Urinary bladder (tissue), 4 donors: ENCODE data around the gene NPBWR2. TPM values are rescaled to one million over a fixed set of nuclear protein-coding genes. Genes with fewer than 3 reads are reported as not detected.
A peak's percentile ranks its signal among the peaks of the same experiment; 100 is the strongest.

Experiments
- DNase-seq: peaks from one replicate; pipeline ENCODE4 v3.0.0-alpha.2; 2015; ENCODE audit errors: extremely low spot score
- H3K27ac ChIP-seq: one replicate; pipeline ENCODE4 v1.5.1; 2013; ENCODE audit warnings: low read depth, mild to moderate bottlenecking, moderate library complexity
- H3K36me3 ChIP-seq: one replicate; pipeline ENCODE4 v1.6.1; 2013; ENCODE audit warnings: mild to moderate bottlenecking, moderate library complexity; ENCODE audit not compliant: insufficient read depth
- H3K4me1 ChIP-seq: one replicate; pipeline ENCODE4 v1.6.1; 2013; ENCODE audit warnings: mild to moderate bottlenecking, moderate library complexity; ENCODE audit not compliant: insufficient read depth
- H3K4me3 ChIP-seq: one replicate; pipeline ENCODE4 v1.5.1; 2013; ENCODE audit warnings: low read depth, low read length
- WGBS: extraction: QIAGEN DNeasy Blood & Tissue Kit; methylation state at CpG from one replicate; pipeline ENCODE4 v1.1.7; 2013; 5-methylcytosine and 5-hydroxymethylcytosine counted together
- polyA plus RNA-seq: library from polyadenylated mRNA; stranded (reverse); fragments of 200-250 nt; gene quantifications from one replicate; pipeline ENCODE4 v1.2.3, GENCODE V29; 2013
- total RNA-seq: library from RNA; depleted of rRNA; stranded (reverse); fragments of >200 nt; gene quantifications from one replicate; pipeline ENCODE4 v1.2.3, GENCODE V29; 2014
- donor health status: healthy with polysubstance abuse.
- donor health status: healthy.

The NPBWR2 gene
- total and polyA plus RNA-seq, 2 donors: not detected

- 61% methylated on average over 19 of the region's 19 CpGs for WGBS
- no peak overlapping the region for H3K4me3 ChIP-seq
- no peak overlapping the region for H3K27ac ChIP-seq
- no peaks in the 10 kb centered on the region for H3K4me1 ChIP-seq
- no peak for DNase-seq
- no peaks in the 10 kb centered on the region for H3K36me3 ChIP-seq
These were observed 532 bp upstream of the NPBWR2 start for GRCh38 chr20:64107736-64108457.

DNA sequence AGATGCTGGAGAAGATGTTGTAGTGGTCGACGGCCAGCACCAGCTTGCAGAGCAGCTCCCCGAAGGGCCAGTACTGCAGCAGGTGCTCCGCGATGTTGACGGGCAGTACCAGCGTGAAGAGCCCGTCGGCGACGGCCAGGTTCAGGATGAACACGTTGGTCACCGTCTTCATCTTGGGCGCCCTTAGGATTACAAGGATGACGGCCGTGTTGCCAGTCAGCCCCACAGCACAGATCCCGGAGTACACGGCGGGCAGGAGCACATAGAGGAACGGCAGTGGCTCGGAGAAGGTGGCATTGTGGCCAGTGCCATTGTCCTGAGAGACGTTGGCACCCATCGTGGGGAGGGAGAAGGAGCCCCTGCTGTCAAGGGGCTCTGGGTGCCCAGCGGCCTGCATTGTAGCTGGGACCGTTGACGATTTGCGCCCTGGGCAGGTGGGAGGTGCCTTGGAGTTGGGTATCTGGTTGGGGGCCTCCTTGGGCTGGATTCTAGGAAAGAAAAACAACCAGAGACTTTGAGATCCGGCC lies 867 bp downstream of the NPBWR2 start:
- H3K36me3 ChIP-seq: no peaks in the 10 kb centered on the region
- DNase-seq: no peak
- no peak overlapping the region for H3K27ac ChIP-seq
- H3K4me1 ChIP-seq: no peaks in the 10 kb centered on the region
- WGBS: 89% methylated on average over 28 of the region's 28 CpGs
- no peak overlapping the region for H3K4me3 ChIP-seq

DNA sequence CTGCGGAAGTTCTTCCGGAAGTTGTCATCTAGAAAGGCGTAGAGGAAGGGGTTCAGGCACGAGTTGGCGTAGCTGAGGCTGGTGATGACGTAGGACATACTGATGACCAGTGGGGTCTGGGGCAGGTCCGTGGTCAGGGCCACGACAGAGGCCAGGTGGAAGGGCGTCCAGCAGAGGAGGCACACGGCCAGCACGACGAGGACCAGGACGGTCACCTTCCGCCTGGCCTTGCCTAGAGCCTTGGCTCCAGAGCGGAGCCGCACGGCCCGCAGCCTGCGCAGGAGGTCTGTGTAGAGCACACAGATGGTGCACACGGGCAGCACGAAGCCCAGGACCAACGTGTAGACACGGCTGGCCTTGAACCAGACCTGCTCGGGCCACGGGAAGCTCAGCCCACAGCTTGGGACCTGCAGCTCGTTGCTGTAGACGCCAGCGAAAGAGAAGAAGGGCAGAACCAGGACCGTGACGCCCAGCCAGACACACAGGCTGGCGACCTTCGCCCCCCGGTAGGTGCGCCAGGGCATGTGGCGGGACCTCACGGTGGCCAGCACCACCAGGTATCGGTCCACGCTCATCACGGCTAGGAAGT lies 1.4 kb downstream of the NPBWR2 start:
- 92% methylated on average over 39 of the region's 39 CpGs for WGBS
- H3K36me3 ChIP-seq: no peaks in the 10 kb centered on the region
- H3K4me3 ChIP-seq: no peak overlapping the region
- DNase-seq: no peak
- no peaks in the 10 kb centered on the region for H3K4me1 ChIP-seq
- no peak overlapping the region for H3K27ac ChIP-seq

GRCh38 chr20:64104667-64105451 lies 2.5 kb downstream of the NPBWR2 start:
- no peaks in the 10 kb centered on the region for H3K36me3 ChIP-seq
- H3K27ac ChIP-seq: no peak overlapping the region
- 84% methylated on average over 25 of the region's 25 CpGs for WGBS
- no peak overlapping the region for H3K4me3 ChIP-seq
- DNase-seq: no peak
- no peaks in the 10 kb centered on the region for H3K4me1 ChIP-seq

DNA sequence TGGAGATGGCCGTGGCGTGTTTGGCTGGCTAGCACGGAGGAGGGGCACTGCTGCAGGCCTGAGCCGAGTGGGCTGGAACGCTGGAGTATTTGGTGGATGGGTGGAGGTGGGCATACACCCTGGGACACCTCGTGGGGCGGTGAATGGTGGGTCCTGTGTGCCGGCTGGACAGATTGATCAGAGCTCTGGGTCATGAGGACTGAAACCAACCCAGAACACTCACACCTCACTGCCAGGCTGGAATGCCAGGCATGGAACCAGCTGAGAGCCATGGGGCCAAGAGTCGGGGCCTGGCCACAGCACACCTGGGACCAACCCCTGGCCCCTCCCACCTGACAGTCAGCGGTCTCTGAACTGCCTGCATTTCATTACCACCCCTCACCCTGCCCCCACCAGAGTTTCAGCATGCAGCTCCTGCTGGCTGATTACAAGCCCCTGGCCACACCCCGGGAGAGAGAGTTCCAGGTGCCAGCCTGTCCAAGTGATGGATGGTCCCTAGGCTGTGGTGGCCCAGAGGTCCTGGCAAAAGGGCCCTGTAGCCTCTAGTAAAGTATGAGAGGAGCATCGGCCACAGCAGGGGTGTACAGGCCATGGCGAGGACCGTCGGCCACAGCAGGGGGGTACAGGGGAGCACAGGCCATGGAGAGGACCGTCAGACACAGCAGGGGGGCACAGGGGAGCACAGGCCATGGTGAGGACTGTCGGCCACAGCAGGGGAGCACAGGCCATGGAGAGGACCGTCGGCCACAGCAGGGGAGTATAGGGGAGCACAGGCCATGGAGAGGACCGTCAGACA lies 3.3 kb downstream of the NPBWR2 start:
- Histone ChIP-seq H3K4me1 (no peaks in the 10 kb centered on the region), H3K27ac (no peak overlapping the region), H3K4me3 (no peak overlapping the region), H3K36me3 (no peaks in the 10 kb centered on the region)
- no peak for DNase-seq
- 63% methylated on average over 20 of the region's 20 CpGs for WGBS

GRCh38 chr20:64102647-64103354 lies 4.6 kb downstream of the NPBWR2 start:
- 21% methylated on average over 30 of the region's 30 CpGs for WGBS
- Histone ChIP-seq H3K4me3 (no peak overlapping the region), H3K36me3 (no peaks in the 10 kb centered on the region), H3K27ac (no peak overlapping the region), H3K4me1 (no peaks in the 10 kb centered on the region)
- DNase-seq: no peak

GRCh38 chr20:64101731-64102621 lies 5.4 kb downstream of the NPBWR2 start:
- H3K4me3 ChIP-seq: peak overlapping the region; percentile 13
- no peak overlapping the region for H3K27ac ChIP-seq
- no peaks in the 10 kb centered on the region for H3K4me1 ChIP-seq
- 6% methylated on average over 64 of the region's 64 CpGs for WGBS
- H3K36me3 ChIP-seq: no peaks in the 10 kb centered on the region
- no peak for DNase-seq

DNA sequence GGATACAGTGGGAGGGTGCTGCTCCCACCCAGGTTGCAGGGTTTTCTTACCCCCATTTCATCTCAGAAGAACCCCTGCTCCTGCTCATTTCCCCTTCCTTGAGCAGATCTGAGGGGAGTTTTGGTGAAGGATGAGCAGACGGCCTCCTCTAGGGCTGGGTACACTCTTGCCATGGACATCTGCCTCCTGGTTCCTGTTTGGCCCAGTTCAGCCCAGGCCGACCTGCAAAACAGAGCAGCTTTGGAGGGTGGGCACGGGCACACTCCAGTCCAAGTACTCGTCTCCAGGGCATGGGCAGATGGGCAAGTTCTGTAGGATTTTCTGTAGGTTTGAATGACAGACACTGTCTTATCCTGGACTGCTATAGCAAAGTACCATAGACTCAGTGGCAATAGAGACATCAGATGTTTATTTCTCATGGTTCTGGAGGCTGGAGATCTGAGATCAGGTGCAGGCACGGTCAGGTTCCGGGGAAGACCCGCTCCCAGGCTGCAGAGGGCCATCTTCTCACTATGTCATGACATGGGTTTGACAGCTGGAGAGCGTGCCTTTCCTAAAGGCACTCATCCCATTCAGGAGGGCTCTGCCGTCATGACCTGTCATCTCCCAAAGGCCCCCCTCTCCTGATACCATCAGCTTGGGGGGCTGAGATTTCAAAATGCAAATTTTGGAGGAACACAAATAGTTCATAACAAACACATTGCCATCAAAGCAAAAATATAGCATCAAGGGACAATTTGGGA lies 6.2 kb downstream of the NPBWR2 start:
- H3K4me1 ChIP-seq: no peaks in the 10 kb centered on the region
- WGBS: 83% methylated on average over 9 of the region's 9 CpGs
- DNase-seq: no peak
- no peak overlapping the region for H3K27ac ChIP-seq
- no peak overlapping the region for H3K4me3 ChIP-seq
- no peaks in the 10 kb centered on the region for H3K36me3 ChIP-seq

DNA sequence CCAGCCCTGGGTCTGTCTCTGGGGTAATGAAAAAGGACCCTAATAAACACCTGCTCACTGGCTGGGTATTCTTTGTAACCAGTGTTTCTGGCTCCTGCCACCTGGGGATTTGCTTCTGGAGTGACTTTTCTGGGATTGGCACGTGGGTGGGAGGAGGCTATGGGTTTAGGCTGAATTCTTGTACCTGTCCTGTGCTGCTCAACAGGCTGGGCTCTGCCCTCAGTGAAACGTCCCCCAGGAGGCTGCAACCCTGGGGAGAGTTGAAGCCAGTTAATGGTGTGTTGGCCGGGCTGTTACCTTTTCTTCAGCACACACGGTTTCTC lies 6.8 kb downstream of the NPBWR2 start:
- no peaks in the 10 kb centered on the region for H3K36me3 ChIP-seq
- no peak overlapping the region for H3K27ac ChIP-seq
- WGBS: 64% methylated on average over 4 of the region's 4 CpGs
- H3K4me1 ChIP-seq: no peaks in the 10 kb centered on the region
- no peak for DNase-seq
- no peak overlapping the region for H3K4me3 ChIP-seq

DNA sequence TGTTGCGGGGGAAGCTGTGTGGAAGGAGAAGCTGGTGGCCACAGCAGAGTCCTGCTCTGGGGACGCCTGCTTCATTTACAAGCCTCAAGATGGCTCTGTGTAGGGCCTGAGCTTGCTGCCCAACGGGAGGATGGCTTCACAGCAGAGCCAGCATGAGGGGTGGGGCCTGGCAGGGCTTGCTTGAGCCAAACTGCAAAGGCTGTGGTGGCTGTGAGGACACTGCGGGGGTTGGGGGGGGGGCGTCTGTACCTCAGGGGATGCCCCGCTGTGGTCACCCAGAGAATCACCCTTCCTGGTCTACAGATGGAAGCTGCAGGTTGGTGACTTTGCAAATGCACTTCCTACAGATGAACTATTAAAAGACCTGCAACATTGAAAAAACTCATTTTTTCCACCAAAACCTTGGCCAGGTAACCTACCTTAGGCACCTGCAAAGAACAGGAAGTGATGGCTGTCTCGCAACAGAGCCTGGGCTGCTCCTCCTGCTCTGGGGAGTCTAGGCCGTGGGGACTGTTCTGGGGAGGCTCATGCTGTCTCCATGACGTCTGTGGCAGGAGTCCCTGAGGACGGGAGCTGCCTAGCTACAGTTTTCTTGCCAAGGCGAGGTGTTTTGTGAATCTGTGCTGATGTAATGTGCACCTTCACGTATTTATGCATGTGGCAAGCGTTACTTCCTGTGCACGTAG lies 7.3 kb downstream of the NPBWR2 start:
- H3K4me3 ChIP-seq: no peak overlapping the region
- DNase-seq: no peak
- 71% methylated on average over 14 of the region's 14 CpGs for WGBS
- H3K36me3 ChIP-seq: no peaks in the 10 kb centered on the region
- H3K4me1 ChIP-seq: no peaks in the 10 kb centered on the region
- no peak overlapping the region for H3K27ac ChIP-seq

- H3K4me1 ChIP-seq: no peaks in the 10 kb centered on the region
- no peak overlapping the region for H3K4me3 ChIP-seq
- no peaks in the 10 kb centered on the region for H3K36me3 ChIP-seq
- no peak for DNase-seq
- WGBS: 81% methylated on average over 21 of the region's 21 CpGs
- no peak overlapping the region for H3K27ac ChIP-seq
These were observed 8.1 kb downstream of the NPBWR2 start for GRCh38 chr20:64099086-64099786.
